ENCODE measurements around the gene PKN1.

- TF ChIP-seq CTCF (IDR thresholded peaks at IDR 0.05) (no peak), POLR2A (IDR thresholded peaks at IDR 0.05) (no peak)
Measured at GRCh38 chr19:14515501-14516047, 82.5 kb downstream of the PKN1 start.

Data from tibial nerve (tissue), 3 donors.